A549 (cell line): ENCODE data around the gene AURKB. TPM values are rescaled to one million over a fixed set of nuclear protein-coding genes. Genes with fewer than 3 reads are reported as not detected.
"Not testable (repeated sequence)": the region's sequence is repeated elsewhere in the genome, so short reads cannot be mapped to it uniquely, and the experiment has no call there.

ENCODE experiments used
- ATAC-seq, 2 experiments: fragments of 200-7000 bp in 1 of 2; fragments of >200 bp in 1 of 2; cut with Nextera tagmentation in 1 of 2; cut with Tn5 transposase in 1 of 2; 3 replicates each; pipeline versions ENCODE4 v1.8.0 to v1.9.1; 2018 to 2020; ENCODE audit warnings: mild to moderate bottlenecking in 1 of 2, moderate library complexity in 1 of 2
- CTCF ChIA-PET: fragments of 300-600 bp; sonication (Branson Sonifier 250); formaldehyde crosslinking; extraction: SDS; loops from one replicate; lab custom pipeline; 2021; ENCODE audit warnings: antibody characterized with exemption, inconsistent platforms; lab: Yijun Ruan, JAX
- POLR2A ChIA-PET: fragments of 350-600 bp; formaldehyde crosslinking; extraction: SDS; loops from one replicate; lab custom pipeline; 2021; ENCODE audit warnings: antibody characterized with exemption, inconsistent platforms; lab: Yijun Ruan, JAX
- DNase-seq, 2 experiments: peaks; one replicate each; pipeline versions ENCODE4 v3.0.0 to v3.0.0-alpha.2; 2011 to 2016; ENCODE audit warnings: low read depth in 1 of 2, low spot score in 1 of 2
- FAIRE-seq: peaks from 2 replicates; lab custom pipeline; 2011; peaks lifted over from hg19 to GRCh38; lab: Jason Lieb, UNC
- H3K27ac ChIP-seq, 2 experiments: fragments of >200 bp; sonication (Bioruptor Twin); formaldehyde crosslinking; 3 replicates each; pipeline ENCODE4 v1.5.1; 2016 to 2017
- H3K4me1 ChIP-seq: fragments of >200 bp; sonication (Bioruptor Twin); formaldehyde crosslinking; 3 replicates; pipeline ENCODE4 v1.6.1; 2016
- H3K4me2 ChIP-seq: fragments of >200 bp; sonication (Bioruptor Twin); formaldehyde crosslinking; 3 replicates; pipeline ENCODE4 v1.6.1; 2016
- H3K4me3 ChIP-seq: fragments of >200 bp; sonication (Bioruptor Twin); formaldehyde crosslinking; 3 replicates; pipeline ENCODE4 v1.5.1; 2016
- H3K9me3 ChIP-seq: fragments of >200 bp; sonication (Bioruptor Twin); formaldehyde crosslinking; 3 replicates; pipeline ENCODE4 v1.6.1; 2016
- CBX2 ChIP-seq: fragments of 200-600 bp; sonication (generic); IDR thresholded peaks from 2 replicates; pipeline ENCODE4 v1.6.1; 2016; ENCODE audit warnings: low read depth, mild to moderate bottlenecking, borderline replicate concordance
- CBX8 ChIP-seq: fragments of 200-600 bp; sonication (generic); IDR thresholded peaks from 2 replicates; pipeline ENCODE4 v1.6.1; 2016
- CHD4 ChIP-seq: fragments of 200-600 bp; sonication (generic); IDR thresholded peaks from 2 replicates; pipeline ENCODE4 v1.6.1; 2016; ENCODE audit warnings: antibody characterized with exemption, mild to moderate bottlenecking, borderline replicate concordance
- ELK1 ChIP-seq: fragments of 150-350 bp; IDR thresholded peaks from 2 replicates; pipeline ENCODE4 v1.6.1; 2014; ENCODE audit warnings: low read depth, mild to moderate bottlenecking, low read length
- EP300 ChIP-seq, 2 experiments: fragments of >200 bp; sonication (Bioruptor Twin); formaldehyde crosslinking; IDR thresholded peaks; 2 replicates in 1 of 2; 3 replicates in 1 of 2; pipeline ENCODE4 v1.6.1; 2016 to 2017
- FOSL2 ChIP-seq, 2 experiments: fragments of 450-650 bp in 1 of 2; fragments of >200 bp in 1 of 2; sonication (Bioruptor Twin) in 1 of 2; formaldehyde crosslinking; IDR thresholded peaks; 2 replicates each; pipeline versions ENCODE4 v1.5.0 to v1.6.1; 2016 to 2020; ENCODE audit warnings: mild to moderate bottlenecking in 1 of 2, moderate library complexity in 1 of 2
- GATA3 ChIP-seq: IDR thresholded peaks from 2 replicates; pipeline ENCODE4 v1.6.1; 2012; ENCODE audit warnings: borderline replicate concordance
- HMGXB4 ChIP-seq: fragments of 250-450 bp; sonication (Bioruptor Pico); IDR thresholded peaks from 2 replicates; pipeline ENCODE4 v1.5.0; 2021; ENCODE audit warnings: mild to moderate bottlenecking, moderate library complexity, borderline replicate concordance
- HOXB13 ChIP-seq: fragments of 250-450 bp; sonication (Bioruptor Pico); IDR thresholded peaks from 2 replicates; pipeline ENCODE4 v1.5.0; 2020; ENCODE audit warnings: low read depth, mild to moderate bottlenecking, moderate library complexity
- JUNB ChIP-seq: fragments of >200 bp; sonication (Bioruptor Twin); formaldehyde crosslinking; IDR thresholded peaks from 2 replicates; pipeline ENCODE4 v1.6.1; 2016
- MYC ChIP-seq: IDR thresholded peaks from 2 replicates; pipeline ENCODE4 v1.6.1; 2012; ENCODE audit warnings: mild to moderate bottlenecking, inconsistent platforms, low read length, improper control_type of control experiment, borderline replicate concordance
- NFE2L2 ChIP-seq: fragments of 150-350 bp; conservative IDR thresholded peaks from 2 replicates; pipeline ENCODE4 v1.6.1; 2014; ENCODE audit warnings: low read length
- RCOR1 ChIP-seq: fragments of 150-350 bp; IDR thresholded peaks from 2 replicates; pipeline ENCODE4 v1.6.1; 2014; ENCODE audit warnings: antibody characterized with exemption, low read length, low read depth
- REST ChIP-seq: fragments of 200-600 bp; sonication (generic); IDR thresholded peaks from 2 replicates; pipeline ENCODE4 v1.6.1; 2016; ENCODE audit warnings: antibody characterized with exemption, mild to moderate bottlenecking, moderate library complexity
- RFX5 ChIP-seq: fragments of 450-650 bp; IDR thresholded peaks from 2 replicates; pipeline ENCODE4 v1.7.1; 2014; ENCODE audit warnings: antibody characterized with exemption, mild to moderate bottlenecking, moderate library complexity
- TFCP2L1 ChIP-seq: fragments of 250-450 bp; sonication (Bioruptor Pico); IDR thresholded peaks from 2 replicates; pipeline ENCODE4 v1.5.0; 2021; ENCODE audit warnings: mild to moderate bottlenecking
- TP53 ChIP-seq: fragments of 250-450 bp; sonication (Bioruptor Pico); IDR thresholded peaks from 2 replicates; pipeline ENCODE4 v1.5.0; 2021; ENCODE audit warnings: mild to moderate bottlenecking, moderate library complexity
- ZSCAN20 ChIP-seq: fragments of 250-450 bp; sonication (Bioruptor Pico); IDR thresholded peaks from 2 replicates; pipeline ENCODE4 v1.8.0; 2022; ENCODE audit warnings: mild to moderate bottlenecking, moderate library complexity
- WGBS: methylation state at CpG from one replicate; pipeline ENCODE4 v1.1.6; 2017; ENCODE audit errors: missing lambda C conversion rate; 5-methylcytosine and 5-hydroxymethylcytosine counted together
- polyA plus RNA-seq, 4 experiments: library from polyadenylated mRNA; depleted of rRNA in 3 of 4; stranded (reverse); fragments of >200 nt; fragmentation: RNase III in 1 of 4; extraction: RNeasy Plus Mini Kit Qiagen cat#74134 plus additional on column Dnase treatment in 1 of 4; gene quantifications; 2 replicates in 3 of 4; 3 replicates in 1 of 4; pipeline ENCODE4 v1.2.3, GENCODE V29; 2011 to 2017
- TF ChIP-seq, protein P1 (sequence below): fragments of 450-650 bp; IDR thresholded peaks from 2 replicates; pipeline ENCODE4 v1.6.1; 2014; ENCODE audit warnings: antibody characterized with exemption
- TF ChIP-seq, protein P2 (sequence below): fragments of >200 bp; sonication (Bioruptor Twin); formaldehyde crosslinking; IDR thresholded peaks from 2 replicates; pipeline ENCODE4 v1.6.1; 2016

The AURKB gene
- polyA plus RNA-seq, 2 of the 4 experiments (the other 2 are of a cell fraction), result 51.0 to 130 TPM

GRCh38 chr17:8220783-8221662 is 10.6 kb upstream of the AURKB start (continued):
- TF ChIP-seq FOSL2 (IDR thresholded peaks at IDR 0.05) (no peak), FOSL2 (CRISPR knock-in tag; IDR thresholded peaks at IDR 0.05) (peak; percentile 87), CBX2 (no peak), NFE2L2 (0 out of 2 replicates have a peak, but pooled peaks have one; percentile 17), CBX8 (no peak), JUNB (no peak), GATA3 (peak; percentile 56; the same call in 1 of the 2 replicates), ZSCAN20 (CRISPR knock-in tag) (0 out of 2 replicates have a peak, but pooled peaks have one; percentile 43), REST (no peak), RFX5 (no peak; the same call in 1 of the 2 replicates), HMGXB4 (CRISPR knock-in tag) (peak; percentile 91), TP53 (CRISPR knock-in tag) (no peak), ELK1 (no peak), RCOR1 (peak; percentile 65; the same call in 1 of the 2 replicates), TFCP2L1 (0 out of 2 replicates have a peak, but pooled peaks have one; percentile 68), MYC (peak; percentile 85), EP300 (IDR thresholded peaks at IDR 0.05) (no peak), CHD4 (no peak; the same call in 1 of the 2 replicates), HOXB13 (0 out of 2 replicates have a peak, but pooled peaks have one; percentile 38)
- TF ChIP-seq, protein P1, sequence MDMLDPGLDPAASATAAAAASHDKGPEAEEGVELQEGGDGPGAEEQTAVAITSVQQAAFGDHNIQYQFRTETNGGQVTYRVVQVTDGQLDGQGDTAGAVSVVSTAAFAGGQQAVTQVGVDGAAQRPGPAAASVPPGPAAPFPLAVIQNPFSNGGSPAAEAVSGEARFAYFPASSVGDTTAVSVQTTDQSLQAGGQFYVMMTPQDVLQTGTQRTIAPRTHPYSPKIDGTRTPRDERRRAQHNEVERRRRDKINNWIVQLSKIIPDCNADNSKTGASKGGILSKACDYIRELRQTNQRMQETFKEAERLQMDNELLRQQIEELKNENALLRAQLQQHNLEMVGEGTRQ, result peak; percentile 33
- TF ChIP-seq, protein P2, sequence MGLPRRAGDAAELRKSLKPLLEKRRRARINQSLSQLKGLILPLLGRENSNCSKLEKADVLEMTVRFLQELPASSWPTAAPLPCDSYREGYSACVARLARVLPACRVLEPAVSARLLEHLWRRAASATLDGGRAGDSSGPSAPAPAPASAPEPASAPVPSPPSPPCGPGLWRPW, result no peak

GRCh38 chr17:8214000-8214399 is 3.6 kb upstream of the AURKB start:
- not testable (repeated sequence) for ATAC-seq, H3K9me3 ChIP-seq, H3K4me2 ChIP-seq, FAIRE-seq, DNase-seq, H3K4me3 ChIP-seq, H3K27ac ChIP-seq
- ChIA-PET CTCF (interaction anchor here (0.7 to 17.8 kb wide), 4 partner anchors 12 to 96 kb away, joined by 3 to 164 read pairs (median 4); partner anchors contain the start of genes ALOXE3 and BORCS6), POLR2A (interaction anchor here (2.7 kb wide), 1 partner anchor 41 kb away, joined by 6 read pairs; no protein-coding TSS in a partner anchor)
- H3K4me1 ChIP-seq, result peaks cover 21% of the 10 kb centered on the region
- WGBS, result 71% methylated on average over 15 of the region's 15 CpGs
